GM18505 (cell line): ENCODE data around the gene EPHA1.

Experiments used
- ATAC-seq: cut with Tn5 transposase; IDR thresholded peaks from one replicate; pipeline ENCODE4 v1.9.1; 2021; ENCODE audit not compliant: unreplicated experiment
- POLR2A ChIP-seq: IDR thresholded peaks from 4 replicates; pipeline ENCODE4 v1.6.1; 2011; ENCODE audit warnings: borderline replicate concordance; ENCODE audit not compliant: insufficient read depth, insufficient read length; ENCODE audit errors: extremely low read depth

The EPHA1 gene

GRCh38 chr7:143408686-143409561 is at the start of gene EPHA1:
EPHA1 (minus strand) TSS chr7:143408856; CDS start chr7:143408805, 51 bp downstream.
- TF ChIP-seq POLR2A, result no peak
- ATAC-seq, result no peak

- no peak for ATAC-seq
Observed at GRCh38 chr7:143458263-143458662, 49.6 kb upstream of the EPHA1 start.

DNA sequence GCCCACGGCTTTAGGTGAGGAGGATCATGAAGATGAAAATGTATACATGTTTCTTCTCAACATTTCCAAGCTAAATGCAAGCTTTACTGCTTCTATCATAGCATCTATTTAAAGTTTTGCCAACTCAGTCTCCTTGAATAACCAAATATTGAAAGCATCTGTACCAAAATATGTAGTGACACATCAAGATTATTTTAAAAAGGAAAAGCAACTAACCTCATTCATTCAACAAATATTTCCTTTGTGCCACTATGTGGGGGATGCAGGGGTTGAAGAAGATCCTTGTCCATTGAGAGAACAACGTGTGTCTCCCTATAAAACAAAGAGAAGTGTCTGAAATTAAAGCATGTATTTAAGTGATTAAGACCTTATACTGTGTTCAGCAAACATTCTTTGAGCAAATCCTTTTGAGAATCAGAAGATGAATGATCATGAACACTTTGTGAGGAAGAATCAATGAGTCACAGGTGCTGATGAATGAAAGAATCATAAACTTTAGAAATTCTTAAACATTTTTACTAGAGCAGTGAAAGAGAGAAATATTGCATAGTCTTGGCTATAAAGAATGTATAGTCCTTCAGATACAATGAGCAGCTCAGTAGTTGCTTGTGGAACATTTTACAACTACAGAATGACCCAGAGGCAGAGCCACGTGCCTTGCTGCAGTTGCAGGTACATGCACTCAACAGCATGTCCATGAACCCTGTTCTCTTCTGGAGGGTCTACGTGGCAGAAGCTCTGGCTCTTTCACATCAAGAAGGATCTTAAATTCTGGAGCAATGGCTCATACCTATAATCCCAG is 48.5 kb upstream of the EPHA1 start:
- no peak for ATAC-seq
- no peak for TF ChIP-seq POLR2A

More at GRCh38 chr7:143458263-143458662, 49.6 kb upstream of the EPHA1 start:
- no peak for TF ChIP-seq POLR2A

DNA sequence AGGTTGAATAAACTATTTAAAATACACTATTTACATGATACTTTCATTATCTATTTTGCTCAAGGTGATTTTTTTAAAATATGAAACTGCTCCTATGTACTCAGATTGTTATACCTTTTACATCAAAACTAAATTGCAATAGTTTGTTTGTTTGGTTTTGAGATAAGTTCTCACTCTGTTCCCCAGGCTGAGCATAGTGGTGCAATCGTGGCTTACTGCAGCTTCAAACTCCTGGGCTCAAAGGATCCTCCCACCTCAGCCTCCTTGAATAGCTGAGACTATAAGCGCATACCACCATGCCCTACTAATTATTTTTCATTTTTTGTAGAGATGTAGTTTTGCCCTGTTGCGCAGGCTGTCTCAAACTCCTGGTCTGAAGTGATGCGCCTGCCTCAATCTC is 47.3 kb upstream of the EPHA1 start:
- no peak for TF ChIP-seq POLR2A
- no peak for ATAC-seq

- TF ChIP-seq POLR2A, result no peak
- no peak for ATAC-seq
Observed at GRCh38 chr7:143455491-143455890, 46.8 kb upstream of the EPHA1 start.

- no peak for ATAC-seq
- TF ChIP-seq POLR2A, result no peak
Observed at GRCh38 chr7:143454091-143454680, 45.5 kb upstream of the EPHA1 start.

GRCh38 chr7:143452495-143452894 is 43.8 kb upstream of the EPHA1 start:
- TF ChIP-seq POLR2A, result no peak
- no peak for ATAC-seq

- no peak for TF ChIP-seq POLR2A
- ATAC-seq, result no peak
Observed at GRCh38 chr7:143451746-143452145, 43.1 kb upstream of the EPHA1 start.

DNA sequence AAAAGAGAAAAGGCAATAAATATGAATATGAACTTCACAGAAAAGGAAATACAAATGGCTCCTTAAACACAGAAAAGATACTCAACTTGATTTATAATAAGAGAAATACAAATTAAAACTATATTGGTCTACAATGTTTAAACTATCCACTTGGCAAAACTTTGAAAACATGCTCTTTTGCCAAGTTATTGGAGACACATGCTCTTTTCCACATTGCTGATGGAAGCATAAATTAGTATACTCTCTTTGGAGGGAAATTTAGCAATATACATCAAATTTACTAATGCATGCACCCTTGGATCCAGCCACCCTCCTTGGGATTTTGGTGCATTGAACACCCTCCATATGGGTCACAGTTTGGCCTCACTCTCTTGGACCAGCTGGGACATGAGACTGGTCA is 42.5 kb upstream of the EPHA1 start:
- no peak for TF ChIP-seq POLR2A
- no peak for ATAC-seq

DNA sequence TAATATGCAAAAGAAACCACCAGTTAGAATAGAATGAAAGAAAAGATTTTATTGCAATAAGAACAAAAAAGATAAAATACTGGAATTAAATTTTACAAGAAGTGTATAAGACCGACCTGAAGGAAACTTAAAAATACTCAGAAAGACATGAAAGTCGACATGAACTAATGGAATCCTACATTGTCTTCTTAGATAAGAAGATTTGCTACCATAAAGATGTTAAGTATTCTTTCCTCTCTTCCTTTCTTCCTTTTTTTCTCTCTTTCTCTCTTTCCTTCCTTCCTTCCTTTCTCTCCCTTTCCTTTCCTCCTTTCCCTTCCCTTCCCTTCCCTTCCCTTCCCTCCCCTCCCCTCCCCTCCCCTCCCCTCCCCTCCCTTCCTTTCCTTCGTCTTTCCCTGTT is 41.1 kb upstream of the EPHA1 start:
- ATAC-seq, result no peak
- TF ChIP-seq POLR2A, result no peak

- ATAC-seq, result no peak
- TF ChIP-seq POLR2A, result no peak
Observed at GRCh38 chr7:143448429-143448828, 39.8 kb upstream of the EPHA1 start.

DNA sequence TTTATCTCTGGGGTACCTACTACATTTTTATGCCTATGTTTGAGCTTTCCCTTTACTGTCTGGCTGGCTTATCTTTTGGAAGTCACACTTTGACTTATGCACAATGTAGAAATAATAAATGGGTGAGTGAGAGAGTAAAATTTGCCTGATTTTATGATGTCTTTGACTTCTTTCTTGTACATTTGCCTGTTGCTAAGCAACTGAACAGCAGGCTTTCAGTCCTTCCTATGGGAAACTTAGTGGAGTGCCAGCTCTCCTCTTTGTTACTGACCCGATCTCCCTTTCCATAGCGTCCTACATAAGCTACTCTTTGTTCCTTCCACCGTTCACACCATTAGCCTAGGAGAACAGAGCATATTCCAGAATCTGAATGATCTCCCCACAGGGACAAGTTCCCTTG is 38.8 kb upstream of the EPHA1 start:
- ATAC-seq, result no peak
- TF ChIP-seq POLR2A, result no peak

DNA sequence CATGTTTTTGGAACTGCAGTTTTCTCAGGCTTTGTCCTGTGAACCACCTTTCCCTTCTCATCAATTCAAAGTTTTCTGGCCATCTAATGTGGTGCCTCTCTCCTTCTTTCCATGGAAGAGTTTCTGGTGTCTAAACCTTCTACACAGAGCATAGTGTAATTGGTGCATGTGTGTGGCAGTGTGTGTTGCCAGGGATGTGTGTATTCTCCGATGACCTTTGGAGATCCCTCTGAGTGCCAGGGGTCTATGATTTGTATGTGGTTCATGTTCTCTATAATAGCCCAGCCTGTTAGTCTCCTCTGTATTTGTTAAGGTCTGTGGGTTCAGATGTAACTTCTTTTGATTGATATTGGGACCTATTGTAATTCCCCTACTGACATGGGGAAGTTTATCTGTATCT is 36.1 kb upstream of the EPHA1 start:
- no peak for ATAC-seq
- TF ChIP-seq POLR2A, result no peak
